ENCODE measurements around the gene NUP88. TPM values are rescaled to one million over a fixed set of nuclear protein-coding genes. Genes with fewer than 3 reads are reported as not detected.

Gene NUP88
- total and polyA plus RNA-seq, 2 donors (not counting 3 experiments of a cell fraction or from before 2014, with no cell fraction given), result 52.5 to 95.8 TPM

DNA sequence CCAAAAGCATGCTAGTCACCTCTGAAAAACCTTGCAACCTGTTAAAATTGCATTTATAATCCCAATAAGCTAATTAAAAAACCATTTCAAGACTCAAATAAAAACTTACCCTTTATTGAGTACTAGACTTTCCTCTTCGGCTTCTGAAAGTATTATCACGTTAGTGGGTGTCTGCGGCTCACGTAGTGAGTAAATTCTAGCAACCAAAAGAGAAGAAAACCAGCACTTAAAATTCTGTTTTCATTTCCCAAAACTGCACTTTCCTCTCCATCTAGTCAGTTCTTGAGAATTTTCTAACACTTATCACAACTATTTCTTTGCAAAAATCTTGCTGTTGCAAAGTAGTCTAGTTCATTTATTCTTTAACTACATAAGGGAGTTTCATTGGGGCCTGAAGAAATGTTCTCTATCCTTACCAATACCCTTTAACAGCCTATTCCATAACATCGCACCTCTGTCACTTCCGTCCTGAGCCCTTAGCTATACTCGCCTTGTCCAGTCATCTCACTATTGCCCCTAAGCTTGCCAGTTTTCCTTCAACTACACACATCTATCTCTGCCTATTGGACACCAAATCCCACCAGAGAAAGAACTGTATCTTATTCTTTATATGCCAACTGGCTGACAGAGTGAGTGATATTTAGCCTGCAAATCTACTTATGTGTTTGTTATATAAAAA lies 8.7 kb downstream of the NUP88 start:
- Histone ChIP-seq H3K9me3 (replicated peaks; ENCODE audit: control insufficient read depth, insufficient read depth, low read length) (no peaks in the 10 kb centered on the region), H3K4me3 (replicated peaks in 1 of 3; ENCODE audit: insufficient read depth in 1 of 3, low read depth in 1 of 3, low read length in 3 of 3) (no peak overlapping the region), H3K27me3 (ENCODE audit: control insufficient read depth in 2 of 2, insufficient read depth in 2 of 2, low read length in 2 of 2) (no peaks in the 10 kb centered on the region), H3K79me2 (ENCODE audit: control insufficient read depth, insufficient read depth, low read length) (peaks cover 26% of the 10 kb centered on the region), H3K4me2 (ENCODE audit: insufficient read depth, low read length) (no peak overlapping the region), H3K9me1 (replicated peaks; ENCODE audit: control insufficient read depth, extremely low read depth, insufficient read depth, low read length) (no peaks in the 10 kb centered on the region), H3K27ac (ENCODE audit: insufficient read depth, low read depth, low read length) (no peak overlapping the region), H2AFZ (ENCODE audit: low read depth, low read length) (no peak overlapping the region), H3K36me3 (ENCODE audit: control insufficient read depth in 2 of 2, extremely low read depth in 1 of 2, insufficient read depth in 2 of 2, low read length in 2 of 2) (peaks cover 26 to 38% of the 10 kb centered on the region in 2 experiments), H4K20me1 (replicated peaks; ENCODE audit: control insufficient read depth, extremely low read depth, insufficient read depth, low read length) (no peaks in the 10 kb centered on the region), H3K4me1 (ENCODE audit: control insufficient read depth, extremely low read depth, insufficient read depth, low read length) (peaks cover 9% of the 10 kb centered on the region), H3K9ac (replicated peaks; ENCODE audit: extremely low read depth, insufficient read depth, low read length) (no peak overlapping the region)
- intact Hi-C loops (cut with micrococcal nuclease) (no loop called here), dilution Hi-C loops (cut with MboI; ENCODE audit: extremely low pct_ligation_motif_present, low sequenced_read_pairs) (no loop called here)
- no peak for TF ChIP-seq JUN (IDR thresholded peaks at IDR 0.05; ENCODE audit: borderline replicate concordance, insufficient read depth, insufficient read length, low read depth)
- TF ChIP-seq, protein P1, sequence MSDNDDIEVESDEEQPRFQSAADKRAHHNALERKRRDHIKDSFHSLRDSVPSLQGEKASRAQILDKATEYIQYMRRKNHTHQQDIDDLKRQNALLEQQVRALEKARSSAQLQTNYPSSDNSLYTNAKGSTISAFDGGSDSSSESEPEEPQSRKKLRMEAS (IDR thresholded peaks at IDR 0.05; ENCODE audit: insufficient read depth, insufficient read length), result no peak
- TF ChIP-seq GATA2 (IDR thresholded peaks at IDR 0.05; ENCODE audit: insufficient read depth, insufficient read length, low read depth, low read length), result no peak
- no peak for TF ChIP-seq FOS (IDR thresholded peaks at IDR 0.05; ENCODE audit: borderline replicate concordance, insufficient read depth, low read length)
- DNase-seq (ENCODE audit: low read depth, low spot score) (no peak), FAIRE-seq (no peak)
- POLR2A ChIA-PET, result no interaction called here
- BruUV-seq (replicated peaks), result no TSS peak
- CTCF ChIA-PET, result no interaction called here

DNA sequence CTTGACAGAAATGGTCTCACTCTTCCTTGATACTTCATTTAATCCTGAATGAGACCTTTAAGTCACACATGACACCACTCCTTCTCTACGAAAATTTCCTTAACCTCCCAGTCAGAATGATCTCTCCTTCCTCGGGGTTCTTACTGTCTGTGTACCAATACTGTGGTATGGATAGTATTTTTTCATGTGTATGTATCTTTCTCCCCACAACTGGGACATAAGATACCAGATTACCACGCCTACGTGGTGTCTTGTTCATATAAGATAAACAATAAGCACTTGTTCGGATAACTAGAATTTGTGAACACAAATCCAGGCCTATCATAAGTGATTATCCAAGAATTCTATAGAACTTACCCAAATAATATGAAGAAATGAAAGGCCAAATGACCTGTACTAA lies 11.3 kb downstream of the NUP88 start:
- peaks cover 39 to 52% of the 10 kb centered on the region in 2 experiments for H3K36me3 ChIP-seq (ENCODE audit: control insufficient read depth in 2 of 2, extremely low read depth in 1 of 2, insufficient read depth in 2 of 2, low read length in 2 of 2)
- intact Hi-C loops (cut with micrococcal nuclease) (no loop called here), dilution Hi-C loops (cut with MboI; ENCODE audit: extremely low pct_ligation_motif_present, low sequenced_read_pairs) (no loop called here)
- H3K4me3 ChIP-seq (replicated peaks in 1 of 3; ENCODE audit: insufficient read depth in 1 of 3, low read depth in 1 of 3, low read length in 3 of 3), result no peak overlapping the region
- H3K9ac ChIP-seq (replicated peaks; ENCODE audit: extremely low read depth, insufficient read depth, low read length), result no peak overlapping the region
- no peak overlapping the region for H3K27ac ChIP-seq (ENCODE audit: insufficient read depth, low read depth, low read length)
- no peak overlapping the region for H2AFZ ChIP-seq (ENCODE audit: low read depth, low read length)
- H3K4me2 ChIP-seq (ENCODE audit: insufficient read depth, low read length), result no peak overlapping the region
- no peak for FAIRE-seq
- peaks cover 16% of the 10 kb centered on the region for H3K79me2 ChIP-seq (ENCODE audit: control insufficient read depth, insufficient read depth, low read length)
- BruUV-seq (replicated peaks), result no TSS peak
- no peaks in the 10 kb centered on the region for H3K9me1 ChIP-seq (replicated peaks; ENCODE audit: control insufficient read depth, extremely low read depth, insufficient read depth, low read length)
- no peaks in the 10 kb centered on the region for H3K27me3 ChIP-seq (ENCODE audit: control insufficient read depth in 2 of 2, insufficient read depth in 2 of 2, low read length in 2 of 2)
- no peaks in the 10 kb centered on the region for H3K9me3 ChIP-seq (replicated peaks; ENCODE audit: control insufficient read depth, insufficient read depth, low read length)
- no peak for DNase-seq (ENCODE audit: low read depth, low spot score)
- ChIA-PET POLR2A (no interaction called here), CTCF (no interaction called here)
- H3K4me1 ChIP-seq (ENCODE audit: control insufficient read depth, extremely low read depth, insufficient read depth, low read length), result no peaks in the 10 kb centered on the region
- TF ChIP-seq, protein P2, sequence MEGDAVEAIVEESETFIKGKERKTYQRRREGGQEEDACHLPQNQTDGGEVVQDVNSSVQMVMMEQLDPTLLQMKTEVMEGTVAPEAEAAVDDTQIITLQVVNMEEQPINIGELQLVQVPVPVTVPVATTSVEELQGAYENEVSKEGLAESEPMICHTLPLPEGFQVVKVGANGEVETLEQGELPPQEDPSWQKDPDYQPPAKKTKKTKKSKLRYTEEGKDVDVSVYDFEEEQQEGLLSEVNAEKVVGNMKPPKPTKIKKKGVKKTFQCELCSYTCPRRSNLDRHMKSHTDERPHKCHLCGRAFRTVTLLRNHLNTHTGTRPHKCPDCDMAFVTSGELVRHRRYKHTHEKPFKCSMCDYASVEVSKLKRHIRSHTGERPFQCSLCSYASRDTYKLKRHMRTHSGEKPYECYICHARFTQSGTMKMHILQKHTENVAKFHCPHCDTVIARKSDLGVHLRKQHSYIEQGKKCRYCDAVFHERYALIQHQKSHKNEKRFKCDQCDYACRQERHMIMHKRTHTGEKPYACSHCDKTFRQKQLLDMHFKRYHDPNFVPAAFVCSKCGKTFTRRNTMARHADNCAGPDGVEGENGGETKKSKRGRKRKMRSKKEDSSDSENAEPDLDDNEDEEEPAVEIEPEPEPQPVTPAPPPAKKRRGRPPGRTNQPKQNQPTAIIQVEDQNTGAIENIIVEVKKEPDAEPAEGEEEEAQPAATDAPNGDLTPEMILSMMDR (IDR thresholded peaks at IDR 0.05; ENCODE audit: extremely low read depth in 1 of 2, insufficient read depth in 1 of 2, low read depth in 1 of 2, low read length in 2 of 2), result no peak
- TF ChIP-seq, protein P1 (IDR thresholded peaks at IDR 0.05; ENCODE audit: insufficient read depth, insufficient read length), result no peak
- no peak for TF ChIP-seq GATA2 (IDR thresholded peaks at IDR 0.05; ENCODE audit: insufficient read depth, insufficient read length, low read depth, low read length)
- TF ChIP-seq POLR2AphosphoS5 (IDR thresholded peaks at IDR 0.05; ENCODE audit: insufficient read depth, low read depth, low read length), result no peak
- no peak for TF ChIP-seq MYC (IDR thresholded peaks at IDR 0.05; ENCODE audit: low read depth, low read length)
- TF ChIP-seq POLR2A (IDR thresholded peaks at IDR 0.05; ENCODE audit: low read depth, low read length), result no peak
- no peak for TF ChIP-seq FOS (IDR thresholded peaks at IDR 0.05; ENCODE audit: borderline replicate concordance, insufficient read depth, low read length)
- no peak for TF ChIP-seq EZH2 (IDR thresholded peaks at IDR 0.05; ENCODE audit: borderline replicate concordance, low read depth, low read length, severe bottlenecking)
- TF ChIP-seq JUN (IDR thresholded peaks at IDR 0.05; ENCODE audit: borderline replicate concordance, insufficient read depth, insufficient read length, low read depth), result no peak
- no peaks in the 10 kb centered on the region for H4K20me1 ChIP-seq (replicated peaks; ENCODE audit: control insufficient read depth, extremely low read depth, insufficient read depth, low read length)
